ENCODE measurements around the gene TIMELESS.

The TIMELESS gene

DNA sequence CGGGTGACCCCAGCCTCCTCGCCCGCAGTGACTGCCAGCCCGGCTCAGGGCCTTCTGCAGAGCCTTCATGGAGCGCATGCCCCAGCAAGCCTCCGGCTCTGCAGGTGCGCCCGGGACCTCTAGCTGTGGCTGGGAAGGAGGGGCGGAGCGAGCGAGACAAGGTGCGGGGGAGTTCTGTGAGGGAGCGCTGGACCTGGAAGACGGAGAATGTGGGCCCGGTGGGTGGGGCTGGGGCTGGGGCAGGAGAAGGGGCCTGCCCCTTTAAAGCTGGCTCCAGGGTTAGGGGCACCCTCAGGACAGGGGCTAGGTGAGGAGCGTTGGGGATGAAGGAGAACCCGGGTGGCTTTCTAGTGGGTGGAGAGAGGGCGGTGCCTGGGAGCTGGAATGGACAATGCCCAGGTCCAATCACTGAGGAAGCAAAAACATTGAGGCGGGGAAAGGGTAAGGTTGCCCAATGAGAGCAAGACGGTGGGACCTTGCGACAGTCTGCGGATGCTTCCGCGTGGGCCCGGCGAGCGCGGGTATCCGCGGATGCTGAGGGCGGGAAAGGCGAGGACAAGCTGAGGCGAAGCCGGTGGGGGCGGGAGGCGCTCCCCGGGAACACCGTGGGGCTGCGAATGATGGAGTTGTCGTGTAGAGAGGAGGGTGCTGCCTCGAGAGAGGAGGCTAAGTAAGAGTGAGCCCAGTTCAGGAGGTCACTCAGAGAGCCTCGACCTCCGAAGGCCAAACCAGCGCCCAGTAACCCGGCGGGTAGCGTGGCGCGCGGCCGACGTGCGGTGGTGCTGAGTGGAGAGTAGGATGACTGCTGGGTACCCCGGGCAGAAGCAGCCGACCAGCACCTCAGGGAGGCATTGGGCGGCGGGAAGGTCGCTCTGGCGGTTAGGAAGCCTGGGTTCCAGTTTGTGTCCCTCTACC lies 39.1 kb upstream of the TIMELESS start, which contains the start of gene GLS2 (continued):
- TF ChIP-seq ZFP69B (tag by site-specific recombination; IDR thresholded peaks at IDR 0.05): peak; percentile 89
- TF ChIP-seq ZNF239 (tag by site-specific recombination; IDR thresholded peaks at IDR 0.05): no peak
- TF ChIP-seq ZNF391 (tag by site-specific recombination; IDR thresholded peaks at IDR 0.05; ENCODE audit: borderline replicate concordance, low read depth): no peak
- no peak for TF ChIP-seq ZNF211 (tag by site-specific recombination; IDR thresholded peaks at IDR 0.05; ENCODE audit: low read depth)
- no peak for TF ChIP-seq ZNF394 (tag by site-specific recombination; IDR thresholded peaks at IDR 0.05; ENCODE audit: borderline replicate concordance)
- TF ChIP-seq KLF16 (tag by site-specific recombination; IDR thresholded peaks at IDR 0.05): no peak
- TF ChIP-seq ZNF140 (tag by site-specific recombination; IDR thresholded peaks at IDR 0.05): no peak
- TF ChIP-seq ZNF335 (tag by site-specific recombination; conservative IDR thresholded peaks at IDR 0.05): peak; percentile 80
- no peak for TF ChIP-seq ZNF768 (tag by site-specific recombination; IDR thresholded peaks at IDR 0.05)
- TF ChIP-seq ZNF433 (tag by site-specific recombination; IDR thresholded peaks at IDR 0.05; ENCODE audit: low read depth): no peak
- TF ChIP-seq KLF7 (tag by site-specific recombination; IDR thresholded peaks at IDR 0.05; ENCODE audit: borderline replicate concordance): no peak
- TF ChIP-seq ZEB2 (tag by site-specific recombination; IDR thresholded peaks at IDR 0.05): peak; percentile 10; the same call in 1 of the 2 replicates
- TF ChIP-seq ZNF560 (tag by site-specific recombination; IDR thresholded peaks at IDR 0.05; ENCODE audit: borderline replicate concordance): no peak
- TF ChIP-seq ZNF404 (tag by site-specific recombination; IDR thresholded peaks at IDR 0.05): no peak
- no peak for TF ChIP-seq ZNF837 (tag by site-specific recombination; IDR thresholded peaks at IDR 0.05)
- TF ChIP-seq, protein P1, sequence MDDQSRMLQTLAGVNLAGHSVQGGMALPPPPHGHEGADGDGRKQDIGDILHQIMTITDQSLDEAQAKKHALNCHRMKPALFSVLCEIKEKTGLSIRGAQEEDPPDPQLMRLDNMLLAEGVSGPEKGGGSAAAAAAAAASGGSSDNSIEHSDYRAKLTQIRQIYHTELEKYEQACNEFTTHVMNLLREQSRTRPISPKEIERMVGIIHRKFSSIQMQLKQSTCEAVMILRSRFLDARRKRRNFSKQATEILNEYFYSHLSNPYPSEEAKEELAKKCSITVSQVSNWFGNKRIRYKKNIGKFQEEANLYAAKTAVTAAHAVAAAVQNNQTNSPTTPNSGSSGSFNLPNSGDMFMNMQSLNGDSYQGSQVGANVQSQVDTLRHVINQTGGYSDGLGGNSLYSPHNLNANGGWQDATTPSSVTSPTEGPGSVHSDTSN (CRISPR knock-in tag; IDR thresholded peaks at IDR 0.05): 0 out of 2 replicates have a peak, but pooled peaks have one; percentile 55
- no peak for TF ChIP-seq ZNF138 (tag by site-specific recombination; IDR thresholded peaks at IDR 0.05; ENCODE audit: borderline replicate concordance)
- no peak; the same call in 1 of the 2 replicates for TF ChIP-seq ZNF341 (tag by site-specific recombination; IDR thresholded peaks at IDR 0.05; ENCODE audit: low read depth)
- TF ChIP-seq ZNF514 (tag by site-specific recombination; IDR thresholded peaks at IDR 0.05): no peak
- TF ChIP-seq, protein P2, sequence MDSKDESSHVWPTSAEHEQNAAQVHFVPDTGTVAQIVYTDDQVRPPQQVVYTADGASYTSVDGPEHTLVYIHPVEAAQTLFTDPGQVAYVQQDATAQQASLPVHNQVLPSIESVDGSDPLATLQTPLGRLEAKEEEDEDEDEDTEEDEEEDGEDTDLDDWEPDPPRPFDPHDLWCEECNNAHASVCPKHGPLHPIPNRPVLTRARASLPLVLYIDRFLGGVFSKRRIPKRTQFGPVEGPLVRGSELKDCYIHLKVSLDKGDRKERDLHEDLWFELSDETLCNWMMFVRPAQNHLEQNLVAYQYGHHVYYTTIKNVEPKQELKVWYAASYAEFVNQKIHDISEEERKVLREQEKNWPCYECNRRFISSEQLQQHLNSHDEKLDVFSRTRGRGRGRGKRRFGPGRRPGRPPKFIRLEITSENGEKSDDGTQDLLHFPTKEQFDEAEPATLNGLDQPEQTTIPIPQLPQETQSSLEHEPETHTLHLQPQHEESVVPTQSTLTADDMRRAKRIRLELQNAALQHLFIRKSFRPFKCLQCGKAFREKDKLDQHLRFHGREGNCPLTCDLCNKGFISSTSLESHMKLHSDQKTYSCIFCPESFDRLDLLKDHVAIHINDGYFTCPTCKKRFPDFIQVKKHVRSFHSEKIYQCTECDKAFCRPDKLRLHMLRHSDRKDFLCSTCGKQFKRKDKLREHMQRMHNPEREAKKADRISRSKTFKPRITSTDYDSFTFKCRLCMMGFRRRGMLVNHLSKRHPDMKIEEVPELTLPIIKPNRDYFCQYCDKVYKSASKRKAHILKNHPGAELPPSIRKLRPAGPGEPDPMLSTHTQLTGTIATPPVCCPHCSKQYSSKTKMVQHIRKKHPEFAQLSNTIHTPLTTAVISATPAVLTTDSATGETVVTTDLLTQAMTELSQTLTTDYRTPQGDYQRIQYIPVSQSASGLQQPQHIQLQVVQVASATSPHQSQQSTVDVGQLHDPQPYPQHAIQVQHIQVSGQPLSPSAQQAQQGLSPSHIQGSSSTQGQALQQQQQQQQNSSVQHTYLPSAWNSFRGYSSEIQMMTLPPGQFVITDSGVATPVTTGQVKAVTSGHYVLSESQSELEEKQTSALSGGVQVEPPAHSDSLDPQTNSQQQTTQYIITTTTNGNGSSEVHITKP (tag by site-specific recombination; IDR thresholded peaks at IDR 0.05): peak; percentile 64
- TF ChIP-seq ZNF362 (tag by site-specific recombination; IDR thresholded peaks at IDR 0.05): no peak
- no peak for TF ChIP-seq ZNF654 (tag by site-specific recombination; IDR thresholded peaks at IDR 0.05; ENCODE audit: low read depth)
- no peak for TF ChIP-seq GFI1B (tag by site-specific recombination; IDR thresholded peaks at IDR 0.05)
- TF ChIP-seq ZNF114 (tag by site-specific recombination; IDR thresholded peaks at IDR 0.05): no peak
- TF ChIP-seq REPIN1 (tag by site-specific recombination; IDR thresholded peaks at IDR 0.05; ENCODE audit: low read depth): no peak
- peak; percentile 67 for TF ChIP-seq GLIS2 (tag by site-specific recombination; IDR thresholded peaks at IDR 0.05)
- no peak for TF ChIP-seq SCRT2 (tag by site-specific recombination; IDR thresholded peaks at IDR 0.05)
- TF ChIP-seq ZNF473 (tag by site-specific recombination; IDR thresholded peaks at IDR 0.05): no peak
- TF ChIP-seq SP3 (tag by site-specific recombination; IDR thresholded peaks at IDR 0.05): peak; percentile 72
- TF ChIP-seq ZFP41 (tag by site-specific recombination; IDR thresholded peaks at IDR 0.05; ENCODE audit: borderline replicate concordance): no peak
- TF ChIP-seq GLI4 (tag by site-specific recombination; IDR thresholded peaks at IDR 0.05): no peak
- TF ChIP-seq SALL2 (tag by site-specific recombination; IDR thresholded peaks at IDR 0.05; ENCODE audit: borderline replicate concordance): no peak
- TF ChIP-seq YY2 (tag by site-specific recombination; IDR thresholded peaks at IDR 0.05): no peak
